ENCODE data around the gene SP3.

SP3 gene

DNA sequence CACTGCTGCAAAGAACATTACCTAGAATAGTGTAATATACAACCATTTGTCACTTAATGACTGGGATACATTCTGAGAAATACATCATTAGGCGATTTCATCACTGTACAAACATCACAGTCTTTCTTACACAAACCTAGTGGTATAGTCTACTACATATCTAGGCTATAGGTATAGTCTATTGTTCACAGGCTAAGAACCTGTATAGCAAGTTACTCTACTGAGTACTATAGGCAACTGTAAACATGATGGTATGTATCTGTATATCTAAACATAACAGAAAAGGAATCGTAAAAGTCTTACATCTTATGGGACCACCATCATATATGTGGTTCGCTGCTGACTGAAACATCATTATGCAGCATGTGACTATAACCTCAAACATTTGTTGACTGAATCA is 21.4 kb downstream of the SP3 start:
- no peak for DNase-seq (ENCODE audit: low read depth in 1 of 2, low spot score in 1 of 2)

GRCh38 chr2:173942861-173943523 is 22.2 kb downstream of the SP3 start:
- DNase-seq (ENCODE audit: low read depth in 1 of 2, low spot score in 1 of 2), result no peak

- DNase-seq (ENCODE audit: low read depth in 1 of 2, low spot score in 1 of 2), result no peak
Observed at GRCh38 chr2:173941567-173941966, 23.6 kb downstream of the SP3 start.

DNA sequence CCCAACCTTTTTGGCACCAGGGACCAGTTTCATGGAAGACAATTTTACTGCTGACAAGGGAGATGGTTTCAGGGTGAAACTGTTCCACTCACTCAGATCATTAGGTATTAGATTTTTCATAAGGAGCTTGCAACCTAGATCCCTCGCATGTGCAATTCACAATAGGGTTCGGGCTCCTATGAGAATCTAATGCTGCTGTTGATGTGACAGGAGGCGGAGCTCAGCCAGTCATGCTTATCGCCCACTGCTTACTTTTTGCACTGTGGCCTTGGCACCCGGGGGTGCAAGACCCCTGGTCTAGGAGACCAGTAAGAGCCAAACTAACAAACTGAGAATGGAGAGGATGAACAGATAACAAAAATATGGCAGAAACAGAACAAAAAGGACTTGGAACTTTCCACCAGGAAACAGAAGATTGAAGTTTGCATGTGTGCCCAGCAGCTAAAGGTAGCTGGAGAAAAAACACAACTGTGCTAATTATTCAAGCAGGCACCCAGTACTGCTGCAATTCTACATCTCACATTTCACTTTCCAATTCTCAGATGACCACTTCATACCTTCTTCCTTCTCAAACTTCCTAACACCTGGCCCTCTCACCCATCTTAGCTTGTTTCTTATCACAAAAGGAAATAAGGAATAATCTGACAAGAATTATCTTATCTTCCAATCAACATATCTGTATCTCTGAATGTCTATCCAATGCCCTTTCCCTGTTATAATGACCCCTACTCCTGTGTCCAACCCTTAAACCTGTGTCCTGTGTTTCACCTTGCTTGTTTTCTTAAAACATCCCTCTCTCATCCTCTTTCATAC is 24.8 kb downstream of the SP3 start:
- DNase-seq (ENCODE audit: low read depth in 1 of 2, low spot score in 1 of 2), result no peak

- DNase-seq (ENCODE audit: low read depth in 1 of 2, low spot score in 1 of 2), result no peak
Observed at GRCh38 chr2:173938700-173939384, 26.3 kb downstream of the SP3 start.

GRCh38 chr2:173935305-173935704 is 29.9 kb downstream of the SP3 start:
- no peak for DNase-seq (ENCODE audit: low read depth in 1 of 2, low spot score in 1 of 2)

- DNase-seq (ENCODE audit: low read depth in 1 of 2, low spot score in 1 of 2), result no peak
Observed at GRCh38 chr2:173934895-173935294, 30.3 kb downstream of the SP3 start.

- no peak for DNase-seq (ENCODE audit: low read depth in 1 of 2, low spot score in 1 of 2)
Observed at GRCh38 chr2:173931751-173932150, 33.4 kb downstream of the SP3 start.

GRCh38 chr2:173929441-173929840 is 35.7 kb downstream of the SP3 start:
- DNase-seq (ENCODE audit: low read depth in 1 of 2, low spot score in 1 of 2), result no peak

GRCh38 chr2:173926875-173927274 is 38.3 kb downstream of the SP3 start:
- DNase-seq (ENCODE audit: low read depth in 1 of 2, low spot score in 1 of 2), result no peak

- DNase-seq (ENCODE audit: low read depth in 1 of 2, low spot score in 1 of 2), result no peak
Observed at GRCh38 chr2:173924285-173924684, 40.9 kb downstream of the SP3 start.

DNA sequence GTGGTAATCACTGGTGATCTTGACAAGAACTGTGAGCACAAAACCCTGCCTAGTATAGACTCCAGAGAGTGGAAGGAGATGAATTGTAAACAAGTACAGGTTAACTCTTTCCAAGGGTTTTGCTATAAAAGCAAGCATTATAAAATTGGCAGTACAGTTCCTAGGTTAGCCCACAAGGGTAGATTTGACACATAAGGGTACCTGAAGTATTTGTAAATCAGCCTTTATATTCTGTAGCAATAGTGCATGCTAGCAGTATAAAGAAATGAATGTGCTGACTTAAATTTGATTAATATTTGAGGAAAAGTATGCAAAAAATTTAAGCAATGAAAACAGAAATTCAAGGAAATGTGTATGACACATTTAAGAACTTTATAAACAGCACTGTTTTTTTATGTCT is 42.4 kb downstream of the SP3 start:
- DNase-seq (ENCODE audit: low read depth in 1 of 2, low spot score in 1 of 2), result no peak

DNA sequence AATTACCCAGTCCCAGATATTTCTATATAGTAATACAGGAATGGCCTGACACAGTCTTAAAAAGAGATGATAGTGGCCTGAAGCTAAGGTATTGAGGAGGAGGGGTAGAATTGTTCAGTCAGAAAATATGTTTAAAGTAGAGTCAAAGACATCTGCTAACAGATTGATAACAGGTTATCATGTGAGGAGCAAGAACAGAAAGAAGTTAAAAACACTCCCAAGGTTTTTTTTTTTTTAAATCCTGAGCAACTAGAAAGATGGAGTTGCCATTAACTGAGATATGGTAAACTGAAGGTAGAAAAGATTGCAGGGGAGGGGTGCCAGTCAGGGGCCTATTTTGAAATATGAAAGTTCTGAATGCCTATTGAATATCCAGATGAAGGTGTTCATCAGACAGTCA is 43.1 kb downstream of the SP3 start:
- no peak for DNase-seq (ENCODE audit: low read depth in 1 of 2, low spot score in 1 of 2)

- DNase-seq (ENCODE audit: low read depth in 1 of 2, low spot score in 1 of 2), result no peak
Observed at GRCh38 chr2:173914055-173914927, 50.9 kb downstream of the SP3 start.

DNA sequence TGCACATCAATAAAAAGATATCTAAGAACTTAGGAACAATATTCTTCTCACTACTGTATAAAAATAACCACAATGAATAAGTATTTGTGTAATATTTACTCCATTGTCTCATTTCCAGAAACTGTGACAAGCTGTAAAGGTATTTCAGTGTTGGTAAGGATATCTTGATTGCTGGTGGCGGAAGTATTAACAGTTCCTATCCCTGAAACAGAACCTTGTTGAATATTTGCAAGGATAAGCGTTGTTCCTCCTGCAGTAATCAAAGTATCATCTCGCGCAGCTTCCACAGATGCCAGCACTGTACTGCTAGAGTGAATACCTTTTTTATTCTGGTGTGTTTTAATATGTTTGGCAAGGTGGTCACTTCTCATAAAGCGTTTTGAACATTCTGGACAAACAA is 55.3 kb downstream of the SP3 start:
- no peak for DNase-seq (ENCODE audit: low read depth in 1 of 2, low spot score in 1 of 2)

- no peak for DNase-seq (ENCODE audit: low read depth in 1 of 2, low spot score in 1 of 2)
Observed at GRCh38 chr2:173906626-173907025, 58.5 kb downstream of the SP3 start.

GRCh38 chr2:173903601-173904394 is 61.4 kb downstream of the SP3 start:
- no peak for DNase-seq (ENCODE audit: low read depth in 1 of 2, low spot score in 1 of 2)

DNA sequence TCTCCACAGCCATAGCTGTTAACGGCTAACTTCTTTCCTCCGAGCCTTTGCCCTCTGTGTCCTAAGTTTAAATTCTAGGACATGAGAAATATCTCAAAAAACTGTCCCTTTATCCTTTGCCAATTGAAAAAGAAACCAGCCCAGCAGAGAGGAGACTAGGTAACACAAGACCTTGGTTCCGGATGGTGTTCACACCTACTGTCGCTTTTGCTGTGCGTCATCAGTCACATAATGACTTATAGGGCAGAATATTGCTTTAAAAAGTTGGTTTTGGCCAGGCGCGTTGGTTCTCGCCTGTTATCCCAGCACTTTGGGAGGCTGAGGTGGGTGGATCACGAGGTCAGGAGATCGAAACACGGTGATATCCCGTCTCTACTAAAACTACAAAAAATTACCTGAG is 66.2 kb downstream of the SP3 start:
- no peak for DNase-seq (ENCODE audit: low read depth in 1 of 2, low spot score in 1 of 2)

DNA sequence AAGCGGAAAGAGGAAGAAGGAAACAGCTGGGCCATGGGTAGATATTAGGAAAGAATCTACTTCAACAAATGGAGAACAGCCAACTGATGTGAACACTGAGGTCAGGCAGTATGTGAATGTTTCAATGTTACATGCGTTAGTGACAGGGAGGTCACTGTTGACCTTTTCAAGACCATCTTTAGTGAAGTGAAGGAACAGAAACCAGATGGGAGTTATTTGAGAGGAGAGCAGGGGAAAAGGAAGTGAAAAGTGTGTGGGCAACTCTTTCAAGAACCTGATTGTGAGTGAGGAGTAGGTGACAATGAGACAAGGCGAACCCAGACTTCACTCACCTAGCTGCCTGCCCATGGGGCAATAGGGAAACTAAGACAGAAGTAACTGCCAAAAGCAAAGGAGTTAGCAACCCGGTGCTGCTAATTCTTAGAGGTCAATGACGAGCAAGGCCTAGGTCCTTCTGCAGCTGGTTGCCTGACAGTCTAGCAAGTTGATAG is 67.0 kb downstream of the SP3 start:
- DNase-seq (ENCODE audit: low read depth in 1 of 2, low spot score in 1 of 2), result no peak

GRCh38 chr2:173896755-173897154 is 68.4 kb downstream of the SP3 start:
- no peak for DNase-seq (ENCODE audit: low read depth in 1 of 2, low spot score in 1 of 2)

Data from activated CD4-positive, alpha-beta T cell treated with anti-CD3 and anti-CD28 coated beads, Interleukin-2, amount 50 U/mL, for 24 hours (primary cell).